COLO829 (cell line): ENCODE measurements around the gene CERS6.
A peak's percentile ranks its signal among the peaks of the same experiment; 100 is the strongest.
"Not testable (repeated sequence)": the region's sequence is repeated elsewhere in the genome, so short reads cannot be mapped to it uniquely, and the experiment has no call there.

ENCODE experiments used
- DNase-seq: peaks from one replicate; pipeline ENCODE4 v3.0.0; 2012; ENCODE audit warnings: low spot score

The CERS6 gene

DNA sequence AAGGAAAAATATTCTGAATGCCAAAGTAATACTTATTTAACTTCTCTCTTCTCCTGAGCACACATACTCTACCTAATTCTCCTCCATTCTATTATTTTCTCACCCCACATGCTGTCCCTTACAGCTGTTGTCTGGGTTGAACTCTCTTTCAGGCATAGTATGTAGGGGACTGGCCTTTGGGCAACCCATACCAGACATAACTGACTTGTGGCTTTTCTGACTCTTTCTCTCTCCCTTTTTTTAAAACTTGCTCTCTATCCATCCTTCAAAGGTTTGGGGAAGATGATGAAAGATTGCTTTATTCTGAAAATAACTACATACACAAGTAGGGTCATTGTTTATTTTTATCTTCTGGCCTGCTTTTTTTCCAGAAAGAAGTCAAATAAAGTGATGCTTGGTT, 276.4 kb downstream of the CERS6 start:
- DNase-seq, result no peak

- no peak for DNase-seq
Measured at GRCh38 chr2:168734199-168734760, 278.2 kb downstream of the CERS6 start.

GRCh38 chr2:168736649-168737445, 280.8 kb downstream of the CERS6 start:
- DNase-seq, result no peak

- DNase-seq, result no peak
Measured at GRCh38 chr2:168738062-168738461, 282.0 kb downstream of the CERS6 start.

DNA sequence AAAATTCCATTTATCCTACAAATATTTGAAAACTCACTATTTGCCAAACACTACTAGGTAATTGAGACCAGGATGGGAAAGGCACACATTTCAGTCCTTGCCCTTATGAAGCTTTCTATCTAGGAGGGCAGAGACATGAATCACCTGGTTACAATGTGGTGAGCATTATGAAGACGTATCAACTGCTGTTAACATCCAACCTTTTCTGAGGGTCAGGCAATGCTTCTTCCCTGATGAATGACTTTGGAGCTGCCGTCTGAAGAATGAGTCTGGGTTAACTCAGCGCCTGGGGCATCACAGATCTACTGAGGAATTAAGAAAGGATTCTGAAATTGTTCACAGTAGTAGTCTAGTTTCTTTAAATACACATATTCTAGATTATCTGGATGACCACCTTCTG, 284.3 kb downstream of the CERS6 start:
- no peak for DNase-seq

DNA sequence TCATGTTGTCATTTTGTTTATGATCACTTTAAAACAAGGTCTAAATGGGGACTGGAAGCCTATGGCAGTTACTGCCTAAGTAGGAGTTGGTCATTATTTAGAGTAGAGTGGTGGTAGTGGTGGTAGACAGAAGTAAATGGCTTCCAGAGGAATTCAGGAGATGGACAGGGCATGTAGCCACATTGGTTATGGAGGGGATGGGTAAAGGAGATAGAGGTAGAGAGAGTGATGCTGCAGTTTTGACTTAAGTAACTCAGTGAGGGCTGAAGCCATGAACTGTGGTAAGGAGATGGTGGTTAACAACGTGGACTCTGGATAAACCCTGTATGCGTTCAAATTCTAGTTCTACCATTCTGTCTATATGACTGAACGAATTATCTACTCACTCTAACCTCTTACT, 284.7 kb downstream of the CERS6 start:
- no peak for DNase-seq

- DNase-seq, result no peak
Measured at GRCh38 chr2:168742258-168742932, 286.3 kb downstream of the CERS6 start.

GRCh38 chr2:168744844-168745243, 288.8 kb downstream of the CERS6 start:
- no peak for DNase-seq

GRCh38 chr2:168748461-168748860, 292.4 kb downstream of the CERS6 start:
- no peak for DNase-seq

GRCh38 chr2:168749297-168749696, 293.2 kb downstream of the CERS6 start:
- no peak for DNase-seq

DNA sequence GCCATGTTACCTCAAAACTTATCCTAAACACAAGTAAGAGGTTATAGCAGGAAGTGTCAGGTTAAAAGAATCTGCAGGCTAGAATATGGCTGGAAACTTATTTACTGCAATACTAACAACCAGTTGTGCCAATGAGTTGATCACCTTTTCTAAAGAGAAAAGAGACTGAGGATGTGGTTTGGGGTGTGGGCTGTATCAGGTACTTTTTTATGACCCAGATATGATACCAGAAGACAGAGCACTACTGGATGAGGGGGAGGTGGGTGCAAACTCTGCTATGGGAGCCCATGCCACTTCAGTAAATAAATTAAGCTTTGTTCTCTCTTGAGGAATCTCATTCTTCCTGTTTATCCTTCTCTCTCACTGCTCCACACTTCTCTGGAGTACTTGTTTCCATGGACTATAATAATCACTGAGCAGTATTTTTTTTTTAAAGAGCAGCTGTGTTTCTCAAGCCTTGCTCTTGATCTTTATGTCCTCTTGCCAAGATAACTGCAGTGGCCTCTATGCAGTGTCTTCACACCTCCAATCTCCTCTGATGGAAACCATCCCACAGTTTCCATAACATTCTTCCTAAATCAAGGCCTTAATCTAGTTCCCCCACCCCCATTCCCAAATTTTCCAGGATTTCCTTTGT, 295.1 kb downstream of the CERS6 start:
- no peak for DNase-seq

DNA sequence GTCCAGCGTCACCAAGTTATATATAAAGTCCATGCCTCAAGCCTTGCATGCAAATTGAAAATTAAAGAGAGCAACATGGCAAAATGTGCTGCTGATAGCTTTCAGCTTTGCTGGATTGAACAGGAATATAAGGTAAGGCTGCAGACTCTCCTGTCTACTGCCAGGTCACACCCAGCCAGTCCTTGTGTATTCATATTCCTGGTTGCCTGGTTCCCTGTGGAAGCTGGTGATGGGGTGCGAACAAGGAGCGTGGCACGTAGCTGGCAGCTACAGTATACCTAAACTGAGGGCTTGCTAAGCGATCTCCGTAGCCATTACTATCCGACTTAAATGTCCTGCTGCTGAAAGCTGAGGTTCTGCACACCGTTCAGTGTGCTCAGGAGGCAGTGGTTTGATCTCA, 296.3 kb downstream of the CERS6 start:
- no peak for DNase-seq

- no peak for DNase-seq
Measured at GRCh38 chr2:168753765-168754329, 297.8 kb downstream of the CERS6 start.

DNA sequence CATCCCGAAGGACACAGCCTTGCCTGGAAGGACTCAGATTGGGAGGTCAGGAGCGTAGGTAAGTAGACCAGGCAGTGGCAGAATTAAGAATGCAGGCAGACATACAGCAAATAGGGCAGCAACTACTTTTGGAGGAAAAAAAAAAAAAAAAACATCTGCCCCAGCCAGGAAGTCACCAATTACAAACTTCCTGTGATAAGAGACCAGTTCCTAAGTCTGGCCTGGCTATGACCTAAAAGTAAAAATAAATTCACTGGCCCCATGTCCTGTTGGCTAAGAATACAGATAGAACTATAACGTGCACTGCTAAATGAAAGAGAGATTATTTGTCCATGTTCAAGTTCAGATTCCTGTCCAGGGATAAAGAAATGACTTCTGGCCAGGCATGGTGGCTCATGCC, 301.2 kb downstream of the CERS6 start:
- no peak for DNase-seq

GRCh38 chr2:168758970-168759820, 303.1 kb downstream of the CERS6 start:
- no peak for DNase-seq

- DNase-seq, result no peak
Measured at GRCh38 chr2:168765401-168765800, 309.3 kb downstream of the CERS6 start.

DNA sequence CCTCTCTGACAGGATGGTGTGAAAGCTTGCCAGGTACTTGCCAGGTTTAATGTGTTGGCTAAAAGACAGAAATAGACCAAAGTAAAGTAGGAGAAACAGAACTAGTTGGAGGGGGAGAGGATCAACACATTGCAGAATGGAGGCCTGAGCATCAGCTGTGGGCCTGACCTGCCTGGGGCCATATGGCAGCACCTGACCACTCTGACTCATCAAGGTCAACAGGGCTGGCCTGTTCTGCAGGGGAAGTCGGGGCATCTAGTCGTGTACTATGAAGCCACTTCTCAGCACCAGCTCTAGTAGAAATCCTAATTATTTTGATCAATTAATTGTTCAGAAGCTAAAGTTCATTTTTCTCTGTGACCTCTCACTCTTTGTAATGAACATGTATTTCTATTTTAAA, 310.5 kb downstream of the CERS6 start:
- DNase-seq, result no peak

DNA sequence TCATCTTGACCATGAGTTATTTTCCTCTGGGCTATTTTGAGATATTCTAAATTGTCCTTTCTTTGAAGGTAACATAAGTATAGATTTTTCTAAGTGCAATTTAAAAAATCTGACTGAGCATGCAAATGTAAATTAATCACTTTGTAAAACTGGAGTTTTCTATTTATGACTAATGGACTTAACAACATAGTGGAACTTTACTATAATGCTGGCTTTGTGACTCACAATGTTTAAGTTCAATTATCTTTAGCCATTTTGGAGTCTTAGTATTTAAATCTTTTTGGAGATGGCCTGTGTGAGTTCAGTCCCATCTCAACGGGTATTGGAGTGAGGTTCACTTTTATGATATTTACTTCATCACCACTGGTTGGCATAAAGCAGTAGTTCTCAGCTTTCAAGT, 311.2 kb downstream of the CERS6 start:
- peak; percentile 43 for DNase-seq

- DNase-seq, result not testable (repeated sequence)
Measured at GRCh38 chr2:168768357-168768756, 312.3 kb downstream of the CERS6 start.

DNA sequence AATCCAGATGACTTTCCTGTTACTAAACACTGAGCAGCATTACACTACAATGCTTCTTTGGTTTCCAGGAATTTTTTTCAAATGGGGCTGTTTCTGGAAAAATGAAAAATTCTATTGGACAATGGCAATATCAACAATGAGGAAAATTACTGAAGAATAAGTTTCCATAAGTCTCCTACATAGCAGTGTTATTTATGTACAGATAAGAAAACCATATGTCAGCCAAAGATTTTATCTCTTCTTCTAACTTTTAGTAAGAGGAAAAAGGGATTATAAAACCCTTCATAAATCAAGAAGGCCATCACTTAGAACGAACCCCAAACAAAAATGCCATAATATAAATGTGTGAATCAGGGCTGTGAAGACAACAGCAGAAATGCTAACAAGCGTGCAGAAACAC, 314.7 kb downstream of the CERS6 start:
- no peak for DNase-seq

DNA sequence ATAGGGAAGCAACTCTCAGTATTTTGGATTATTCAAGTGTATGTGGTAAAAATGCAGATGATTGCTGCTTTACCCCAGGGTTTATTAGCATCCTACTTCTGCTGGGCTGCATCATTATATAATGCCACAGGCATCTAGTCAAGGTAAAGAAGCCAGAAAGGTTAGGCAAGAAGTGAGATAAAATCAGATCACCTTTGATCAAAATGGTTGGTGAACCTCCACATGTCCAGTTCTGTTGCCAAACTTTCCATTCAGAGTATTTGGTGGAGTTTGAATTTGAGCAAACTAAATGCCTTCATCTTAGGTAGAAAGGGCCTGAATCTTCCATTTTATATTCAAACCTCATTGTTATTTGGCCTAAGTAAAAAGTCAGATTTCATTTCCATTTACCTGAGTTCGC, 316.6 kb downstream of the CERS6 start:
- DNase-seq, result no peak

DNA sequence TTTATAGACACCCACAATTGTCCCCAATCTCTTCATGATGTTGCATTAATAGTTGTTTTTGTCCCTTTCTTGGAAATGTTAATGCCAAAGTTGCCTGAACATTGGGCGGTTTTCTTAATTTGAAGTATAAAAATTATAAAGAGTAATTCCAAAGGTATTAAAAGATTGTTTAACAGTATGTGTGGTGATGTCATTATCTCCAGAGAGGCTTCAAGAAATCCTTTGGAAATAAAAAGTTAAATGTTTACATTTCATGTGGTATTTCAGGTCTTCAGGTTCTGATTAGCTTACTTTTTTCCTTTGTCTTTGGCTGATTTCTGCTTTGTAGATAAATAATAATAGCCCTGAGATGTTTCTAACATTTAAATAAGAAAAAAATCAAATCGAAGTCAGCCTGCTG, 317.1 kb downstream of the CERS6 start:
- DNase-seq, result no peak
